ENCODE results near the gene MT3.
A peak's percentile ranks its signal among the peaks of the same experiment; 100 is the strongest.
"Not testable (repeated sequence)": the region's sequence is repeated elsewhere in the genome, so short reads cannot be mapped to it uniquely, and the experiment has no call there.

Gene MT3

GRCh38 chr16:56610017-56610608, 20.8 kb downstream of the MT3 start:
- peak; percentile 26 for DNase-seq (ENCODE audit: low spot score)

DNA sequence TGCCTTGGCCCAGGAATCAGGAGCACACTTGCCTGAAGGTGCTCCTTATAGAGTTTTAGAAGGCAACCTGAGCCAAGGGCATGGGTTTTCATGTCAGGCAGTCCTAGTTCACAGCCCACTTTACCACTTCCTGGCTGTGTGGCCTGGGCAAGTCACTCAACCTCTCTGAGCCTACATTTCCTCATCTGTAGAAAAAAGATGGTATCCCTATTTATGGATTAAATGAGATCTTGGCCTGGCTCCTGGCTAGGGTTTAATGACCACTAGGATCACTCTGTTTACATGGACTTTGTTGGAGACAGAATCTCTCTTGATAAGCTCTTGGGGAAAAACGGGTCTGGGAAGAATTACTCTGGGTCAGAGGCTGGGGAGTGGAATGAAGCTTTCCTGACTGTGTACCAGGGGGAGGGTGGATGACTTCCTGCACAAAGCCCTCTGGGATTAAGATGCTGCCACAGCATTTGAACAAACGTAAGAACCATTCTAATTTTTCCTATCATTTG, 21.3 kb downstream of the MT3 start:
- no peak for DNase-seq (ENCODE audit: low spot score)

DNA sequence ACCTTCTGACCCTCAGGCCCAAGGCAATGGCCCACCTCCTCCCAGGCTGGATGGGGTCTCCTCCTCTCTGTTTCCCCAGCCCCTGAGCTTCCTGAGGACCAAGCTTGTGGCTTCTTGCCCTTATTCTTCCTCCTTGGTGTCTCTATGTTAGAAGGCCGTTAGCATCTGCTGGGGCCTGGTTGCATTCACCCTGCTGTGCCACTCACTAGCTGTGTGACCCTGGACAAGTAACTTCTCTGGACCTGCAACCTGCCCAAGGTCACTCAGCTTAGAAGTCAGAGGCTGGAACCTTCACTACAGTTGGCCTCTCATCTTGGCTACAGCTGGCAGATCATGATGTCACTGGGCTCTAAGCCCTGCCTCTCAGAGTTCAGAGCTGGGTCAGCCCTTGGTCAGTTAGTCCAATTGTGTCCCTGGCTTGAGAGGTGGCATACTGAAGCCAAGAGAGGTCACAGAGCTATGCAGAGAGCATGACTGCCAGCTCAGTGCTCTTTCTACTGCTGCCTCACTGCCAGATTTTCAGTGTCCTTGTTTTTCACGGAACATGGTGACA, 22.0 kb downstream of the MT3 start:
- no peak for DNase-seq (ENCODE audit: low spot score)

DNA sequence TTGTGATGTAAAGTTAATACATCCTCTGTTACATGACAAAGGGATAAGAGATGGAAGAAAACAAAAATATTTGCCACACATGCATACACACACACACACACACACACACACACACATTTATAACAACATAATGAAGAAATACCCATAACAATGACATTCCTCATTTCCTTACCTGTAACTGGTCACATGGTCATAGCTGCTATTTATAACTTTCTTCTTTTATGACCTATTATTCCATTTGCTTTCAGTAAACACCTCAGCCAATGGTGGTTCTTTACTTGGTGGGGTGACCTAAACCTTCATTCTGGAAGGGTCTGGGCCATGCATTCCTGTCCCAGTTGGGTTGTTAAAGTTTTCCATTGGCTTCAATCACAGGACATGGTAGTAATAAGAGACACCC, 24.4 kb downstream of the MT3 start:
- no peak for DNase-seq (ENCODE audit: low spot score)

DNA sequence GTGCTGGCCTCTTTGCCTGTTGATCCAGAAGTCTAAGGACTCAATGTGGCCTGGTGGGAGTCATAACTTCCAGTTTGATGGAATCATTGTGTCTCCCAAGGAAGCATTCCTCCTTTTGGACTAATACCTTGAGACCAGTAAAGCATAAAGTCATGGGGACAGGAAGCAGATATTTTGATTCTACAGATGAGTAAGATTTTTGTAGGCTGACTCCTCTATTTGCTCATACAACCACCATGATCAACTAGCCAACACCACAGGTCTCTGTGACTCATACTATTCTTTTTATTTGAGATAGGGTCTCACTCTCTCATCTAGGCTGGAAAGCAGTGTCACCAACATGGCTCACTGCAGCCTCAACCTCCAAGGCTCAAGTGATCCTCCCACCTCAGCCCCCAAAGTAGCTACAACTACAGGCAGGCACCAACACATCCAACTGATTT, 25.2 kb downstream of the MT3 start:
- no peak for DNase-seq (ENCODE audit: low spot score)

DNA sequence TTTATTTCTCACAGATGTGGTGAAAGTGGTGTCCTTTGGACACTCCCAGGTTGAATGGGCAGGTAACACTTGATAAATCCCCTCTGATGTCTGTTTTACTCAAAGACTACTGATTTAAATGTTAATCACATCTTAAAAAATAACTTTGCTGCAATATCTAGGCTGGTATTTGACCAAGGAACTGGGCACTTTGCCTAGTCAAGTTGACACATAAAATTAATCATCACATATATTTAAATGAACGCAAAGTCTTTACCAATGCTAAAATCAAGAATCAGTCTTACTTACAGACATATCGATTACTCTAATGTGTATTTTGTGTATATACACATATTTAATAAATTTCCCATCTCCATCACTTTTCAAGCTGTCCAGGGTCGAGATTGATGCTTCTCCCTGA, 26.0 kb downstream of the MT3 start:
- no peak for DNase-seq (ENCODE audit: low spot score)

- no peak for DNase-seq (ENCODE audit: low spot score)
Observed at GRCh38 chr16:56616608-56617211, 27.4 kb downstream of the MT3 start.

GRCh38 chr16:56617212-56618085, 28.1 kb downstream of the MT3 start:
- no peak for DNase-seq (ENCODE audit: low spot score)

- no peak for DNase-seq (ENCODE audit: low spot score)
Observed at GRCh38 chr16:56618138-56618537, 28.8 kb downstream of the MT3 start.

DNA sequence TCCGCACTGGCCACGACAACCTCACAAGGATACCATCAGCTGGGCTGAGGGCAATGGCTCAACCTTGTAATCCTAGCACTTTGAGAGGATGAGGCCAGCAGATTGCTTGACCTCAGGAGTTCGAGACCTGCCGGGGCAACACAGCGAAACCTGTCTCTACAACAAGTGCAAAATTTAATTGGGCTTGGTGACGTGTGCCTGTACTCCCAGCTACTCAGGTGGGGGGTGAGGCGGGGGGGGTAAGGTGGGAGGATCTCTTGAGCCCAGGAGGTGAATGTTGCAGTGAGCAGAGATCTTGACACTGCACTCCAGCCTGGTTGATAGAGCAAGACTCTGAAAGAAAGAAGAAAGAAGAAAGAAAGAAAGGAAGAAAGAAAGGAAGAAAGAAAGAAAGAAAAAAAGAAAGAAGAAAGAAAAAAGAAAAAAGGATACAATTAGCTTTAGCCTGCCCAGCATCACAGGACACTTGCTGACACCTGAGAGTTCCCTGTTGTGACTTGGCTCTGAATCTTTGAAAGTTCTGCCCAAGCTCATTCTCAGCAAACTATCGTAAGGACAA, 31.1 kb downstream of the MT3 start:
- DNase-seq (ENCODE audit: low spot score) = no peak

- DNase-seq (ENCODE audit: low spot score) = not testable (repeated sequence)
Observed at GRCh38 chr16:56621665-56622445, 32.5 kb downstream of the MT3 start.

GRCh38 chr16:56623184-56623583, 33.9 kb downstream of the MT3 start:
- not testable (repeated sequence) for DNase-seq (ENCODE audit: low spot score)

GRCh38 chr16:56623637-56624036, 34.3 kb downstream of the MT3 start:
- DNase-seq (ENCODE audit: low spot score) = no peak

DNA sequence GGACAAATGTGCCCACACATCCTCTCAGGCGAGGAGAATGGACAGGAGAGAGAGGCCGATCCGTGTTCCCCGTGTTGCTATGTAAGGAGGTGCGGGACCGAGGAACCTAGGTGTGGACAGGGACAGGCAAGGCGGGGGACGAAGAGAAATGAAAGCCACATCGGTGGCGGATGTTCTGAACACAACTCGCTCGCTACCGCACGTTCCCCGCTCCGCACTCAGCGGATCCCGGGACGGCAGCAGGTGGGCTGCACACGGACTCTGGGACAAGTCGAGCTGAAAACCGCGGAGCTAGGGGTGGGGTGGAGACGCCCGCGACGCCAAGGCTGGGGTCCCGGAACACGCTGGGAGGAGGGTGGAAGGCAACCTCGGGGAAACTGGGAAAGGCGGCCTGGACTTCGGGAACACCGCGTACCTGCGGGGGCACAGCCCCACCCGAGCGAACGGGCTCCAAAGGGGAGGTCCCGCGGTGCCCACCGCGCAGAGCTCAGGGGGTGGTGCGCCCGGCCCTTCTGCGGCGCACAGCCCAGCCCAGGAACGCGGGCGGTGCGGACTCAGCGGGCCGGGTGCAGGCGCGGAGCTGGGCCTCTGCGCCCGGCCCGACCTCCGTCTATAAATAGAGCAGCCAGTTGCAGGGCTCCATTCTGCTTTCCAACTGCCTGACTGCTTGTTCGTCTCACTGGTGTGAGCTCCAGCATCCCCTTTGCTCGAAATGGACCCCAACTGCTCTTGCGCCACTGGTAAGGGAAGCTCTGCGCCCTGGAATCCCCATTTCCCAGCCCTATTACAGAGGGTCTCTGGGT, 36.0 kb downstream of the MT3 start, which contains the start of gene MT1E:
TSS of gene MT1E (plus strand) at position 642 of the 803 bp plus-strand sequence. CDS start at position 713, 71 bp downstream.
- DNase-seq (ENCODE audit: low spot score) = no peak

- DNase-seq (ENCODE audit: low spot score) = no peak
Observed at GRCh38 chr16:56625943-56626654, 36.8 kb downstream of the MT3 start.

DNA sequence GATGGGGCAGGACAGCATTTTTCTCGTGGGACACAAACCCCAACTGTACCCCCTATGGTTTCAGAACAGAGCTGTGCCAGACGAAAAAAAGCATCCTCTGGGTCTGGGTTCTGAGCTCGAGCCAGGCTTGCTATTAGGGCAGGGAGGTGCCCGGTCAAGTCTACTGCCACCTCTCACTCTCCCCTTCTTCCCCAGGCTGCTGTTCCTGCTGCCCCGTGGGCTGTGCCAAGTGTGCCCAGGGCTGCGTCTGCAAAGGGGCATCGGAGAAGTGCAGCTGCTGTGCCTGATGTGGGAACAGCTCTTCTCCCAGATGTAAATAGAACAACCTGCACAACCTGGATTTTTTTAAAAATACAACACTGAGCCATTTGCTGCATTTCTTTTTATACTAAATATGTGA, 37.4 kb downstream of the MT3 start:
- no peak for DNase-seq (ENCODE audit: low spot score)

DNA sequence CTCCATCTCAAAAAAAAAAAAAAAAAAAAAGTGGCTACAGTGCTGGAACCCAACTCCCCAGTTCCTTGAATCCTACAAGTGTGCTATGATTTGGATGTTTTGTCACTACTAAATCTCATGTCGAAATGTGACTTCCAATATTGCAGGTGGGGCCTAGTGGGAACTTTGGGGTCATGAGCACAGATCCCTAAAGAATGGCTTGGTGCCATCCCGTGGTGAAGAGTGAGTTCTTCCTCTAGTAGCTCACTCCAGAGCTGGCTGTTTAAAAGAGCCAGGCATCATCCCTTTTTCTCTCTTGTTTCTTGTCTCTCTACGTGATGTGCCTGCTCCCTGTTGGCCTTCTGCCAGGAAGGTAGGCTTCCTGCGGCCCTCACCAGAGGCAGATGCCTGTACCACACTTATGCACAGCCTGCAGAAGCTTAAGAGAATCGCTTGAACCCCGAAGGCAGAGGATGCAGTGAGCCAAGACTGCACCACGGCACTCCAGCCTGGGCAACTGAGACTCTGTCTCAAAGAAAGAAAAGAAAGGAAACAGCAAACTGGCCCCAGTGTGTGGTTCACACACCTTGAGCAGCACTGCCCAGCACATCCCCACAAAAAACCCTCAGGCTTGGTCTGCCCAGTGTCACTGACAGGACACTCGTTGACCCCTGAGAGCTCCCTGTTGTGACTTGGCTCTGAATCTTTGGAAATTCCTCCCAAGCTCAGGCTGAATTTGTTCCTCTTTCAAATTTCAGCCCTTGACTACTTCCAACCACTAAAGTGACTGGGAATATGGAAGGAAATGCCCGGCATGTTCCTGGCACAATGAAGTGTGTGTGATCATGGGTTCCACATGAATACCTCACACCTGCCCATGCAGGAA, 39.4 kb downstream of the MT3 start:
- DNase-seq (ENCODE audit: low spot score) = no peak

DNA sequence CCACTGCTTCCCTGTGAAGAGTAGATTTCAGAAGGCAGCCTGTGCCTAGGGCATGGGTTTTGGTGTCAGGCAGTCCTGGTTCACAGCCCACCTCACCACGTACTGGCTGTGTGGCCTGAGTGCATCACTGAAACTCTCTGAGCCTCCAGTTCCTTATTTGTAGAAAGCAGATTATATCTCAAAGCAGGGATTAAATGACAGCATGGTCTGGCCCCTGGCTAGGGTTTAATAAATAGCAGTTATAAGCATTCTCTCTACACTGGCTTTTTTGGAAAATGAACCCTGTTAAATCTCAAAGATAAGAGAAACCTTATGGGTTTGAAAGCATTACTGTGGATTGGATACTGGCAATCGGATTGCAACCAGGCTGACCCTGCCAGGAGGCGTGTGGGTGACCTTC, 40.2 kb downstream of the MT3 start:
- DNase-seq (ENCODE audit: low spot score) = no peak

- no peak for DNase-seq (ENCODE audit: low spot score)
Observed at GRCh38 chr16:56630134-56630533, 40.8 kb downstream of the MT3 start.

Data from hematopoietic multipotent progenitor cell treated with erythropoietin and hydrocortisone succinate and interleukin-3 and kit ligand, for 17 days (in vitro differentiated cells).